T-helper 1 cell (primary cell): Measurements from ENCODE around the gene C13orf42.

Source experiments
- DNase-seq, 5 donors: peaks; one replicate each; pipeline ENCODE4 v3.0.0-alpha.2; 2012 to 2020

Gene C13orf42

GRCh38 chr13:51032831-51033230 is 78.2 kb downstream of the C13orf42 start:
- DNase-seq: no peak
